Activated T-helper 17 cell treated with anti-CD3 and anti-CD28 coated beads, Interleukin-2, amount 50 U/mL, for 72 hours (primary cell): Measurements from ENCODE around the gene LMAN2. TPM values are rescaled to one million over a fixed set of nuclear protein-coding genes. Genes with fewer than 3 reads are reported as not detected.

Experiments
- ATAC-seq: fragments of 150-1000 bp; cut with Tn5 transposase; replicated peaks from 2 replicates; pipeline ENCODE4 v1.10.0; 2021; ENCODE audit warnings: mild to moderate bottlenecking, moderate library complexity
- H3K27ac Mint-ChIP-seq: one replicate; pipeline ENCODE4 v1.8.0; 2022; ENCODE audit warnings: mixed read lengths
- H3K27me3 Mint-ChIP-seq: one replicate; pipeline ENCODE4 v1.8.0; 2022; ENCODE audit warnings: mixed read lengths
- H3K36me3 Mint-ChIP-seq: one replicate; pipeline ENCODE4 v1.8.0; 2022; ENCODE audit warnings: low read depth, mild to moderate bottlenecking, mixed read lengths
- H3K4me1 Mint-ChIP-seq: one replicate; pipeline ENCODE4 v1.8.0; 2022; ENCODE audit warnings: mixed read lengths
- H3K4me3 Mint-ChIP-seq: one replicate; pipeline ENCODE4 v1.8.0; 2022; ENCODE audit warnings: mild to moderate bottlenecking, mixed read lengths
- H3K9me3 Mint-ChIP-seq: one replicate; pipeline ENCODE4 v1.8.0; 2022; ENCODE audit warnings: mixed read lengths
- total RNA-seq, 2 donors: library from RNA; stranded (reverse); gene quantifications; one replicate each; pipeline ENCODE4 v1.2.3, GENCODE V29; 2022

The LMAN2 gene
- total RNA-seq, 2 donors from 2014 or later = 94.3 to 122 TPM

- ATAC-seq = peak; percentile 58
These were observed 20.8 kb upstream of the LMAN2 start for GRCh38 chr5:177372034-177372896.

GRCh38 chr5:177371120-177372033 is 19.9 kb upstream of the LMAN2 start:
- peaks cover 46% of the 10 kb centered on the region for H3K4me1 Mint-ChIP-seq
- H3K27ac Mint-ChIP-seq = peak overlapping the region; percentile 81
- H3K36me3 Mint-ChIP-seq = peaks cover 56% of the 10 kb centered on the region
- H3K27me3 Mint-ChIP-seq = no peaks in the 10 kb centered on the region
- no peaks in the 10 kb centered on the region for H3K9me3 Mint-ChIP-seq
- peak overlapping the region; percentile 66 for H3K4me3 Mint-ChIP-seq
- no peak for ATAC-seq

More at GRCh38 chr5:177372034-177372896, 20.8 kb upstream of the LMAN2 start:
- peaks cover 48% of the 10 kb centered on the region for H3K36me3 Mint-ChIP-seq
- no peaks in the 10 kb centered on the region for H3K27me3 Mint-ChIP-seq
- peaks cover 44% of the 10 kb centered on the region for H3K4me1 Mint-ChIP-seq
- no peaks in the 10 kb centered on the region for H3K9me3 Mint-ChIP-seq
- peak overlapping the region; percentile 66 for H3K4me3 Mint-ChIP-seq
- peak overlapping the region; percentile 81 for H3K27ac Mint-ChIP-seq

DNA sequence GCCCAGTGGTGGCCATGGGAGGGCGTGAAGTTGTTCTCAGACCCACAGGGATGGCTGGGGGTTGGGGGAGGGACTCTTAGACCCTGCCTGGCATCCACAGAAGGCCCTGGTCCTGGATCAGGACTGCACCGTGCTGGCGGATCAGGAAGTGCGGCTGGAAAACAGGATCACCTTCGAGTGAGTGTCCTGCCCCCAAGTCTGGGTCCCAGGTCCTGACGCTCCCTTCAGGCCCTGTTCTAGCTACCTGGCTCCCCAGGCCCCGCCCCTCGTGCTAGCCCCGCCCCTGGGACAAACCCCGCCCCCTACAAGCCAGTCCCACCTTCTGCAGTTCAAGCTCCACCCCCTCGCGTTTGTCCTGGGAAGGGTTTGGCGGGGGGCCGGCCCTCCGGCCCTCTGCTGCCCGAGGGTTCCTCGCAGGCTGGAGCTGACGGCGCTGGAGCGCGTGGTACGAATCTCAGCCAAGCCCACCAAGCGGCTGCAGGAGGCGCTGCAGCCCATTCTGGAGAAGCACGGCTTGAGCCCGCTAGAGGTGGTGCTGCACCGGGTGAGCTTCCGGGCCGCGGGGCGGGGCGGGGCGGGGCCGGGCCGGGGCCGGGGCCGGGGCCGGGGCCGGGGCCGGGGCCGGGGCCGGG is 19.1 kb upstream of the LMAN2 start:
- Mint-ChIP-seq H3K4me1 (peaks cover 47% of the 10 kb centered on the region), H3K36me3 (peaks cover 59% of the 10 kb centered on the region), H3K27ac (no peak overlapping the region), H3K27me3 (no peaks in the 10 kb centered on the region), H3K4me3 (peak overlapping the region; percentile 66), H3K9me3 (no peaks in the 10 kb centered on the region)
- ATAC-seq = peak; percentile 71

GRCh38 chr5:177369645-177370440 is 18.4 kb upstream of the LMAN2 start:
- H3K4me3 Mint-ChIP-seq = peak overlapping the region; percentile 66
- peaks cover 61% of the 10 kb centered on the region for H3K36me3 Mint-ChIP-seq
- H3K9me3 Mint-ChIP-seq = no peaks in the 10 kb centered on the region
- ATAC-seq = no peak
- peak overlapping the region; percentile 55 for H3K27ac Mint-ChIP-seq
- no peaks in the 10 kb centered on the region for H3K27me3 Mint-ChIP-seq
- peaks cover 46% of the 10 kb centered on the region for H3K4me1 Mint-ChIP-seq

DNA sequence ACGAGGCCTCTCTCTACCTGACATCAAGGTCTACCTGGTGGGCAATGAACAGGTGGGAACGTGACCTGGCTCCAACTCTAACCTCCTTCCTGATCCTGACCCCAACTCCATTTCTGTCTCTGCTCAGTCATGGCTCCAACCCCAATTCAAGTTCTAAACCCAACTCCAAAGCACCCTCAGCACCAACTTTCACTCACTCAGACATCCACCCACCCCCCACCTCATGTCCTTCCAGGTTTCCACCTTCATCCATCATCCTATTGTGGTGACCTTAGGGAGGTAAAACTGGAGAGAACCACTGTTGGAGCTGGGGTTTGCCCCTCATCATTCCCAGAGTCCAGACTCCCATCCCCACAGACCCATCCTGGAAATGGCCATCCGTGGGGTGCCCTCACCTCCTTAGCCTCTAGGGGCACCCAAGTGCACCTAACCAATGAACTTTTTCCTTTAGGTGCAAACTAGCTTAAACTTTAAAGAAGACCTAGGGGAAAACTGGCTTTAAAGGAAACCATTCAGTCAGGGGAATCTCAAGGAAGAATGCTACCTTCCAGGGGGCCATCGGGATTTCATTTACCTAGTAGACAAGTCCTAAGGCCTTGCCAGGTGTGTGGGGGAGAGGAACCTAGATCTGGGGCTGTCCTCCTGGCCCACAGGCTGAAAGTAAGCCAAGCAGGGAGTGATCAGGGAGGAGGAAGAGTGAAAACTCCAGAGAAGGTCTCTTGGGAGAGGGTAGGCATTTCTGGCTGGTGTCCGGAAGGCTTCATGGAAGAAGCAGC is 17.6 kb upstream of the LMAN2 start:
- peak overlapping the region; percentile 44 for H3K4me3 Mint-ChIP-seq

DNA sequence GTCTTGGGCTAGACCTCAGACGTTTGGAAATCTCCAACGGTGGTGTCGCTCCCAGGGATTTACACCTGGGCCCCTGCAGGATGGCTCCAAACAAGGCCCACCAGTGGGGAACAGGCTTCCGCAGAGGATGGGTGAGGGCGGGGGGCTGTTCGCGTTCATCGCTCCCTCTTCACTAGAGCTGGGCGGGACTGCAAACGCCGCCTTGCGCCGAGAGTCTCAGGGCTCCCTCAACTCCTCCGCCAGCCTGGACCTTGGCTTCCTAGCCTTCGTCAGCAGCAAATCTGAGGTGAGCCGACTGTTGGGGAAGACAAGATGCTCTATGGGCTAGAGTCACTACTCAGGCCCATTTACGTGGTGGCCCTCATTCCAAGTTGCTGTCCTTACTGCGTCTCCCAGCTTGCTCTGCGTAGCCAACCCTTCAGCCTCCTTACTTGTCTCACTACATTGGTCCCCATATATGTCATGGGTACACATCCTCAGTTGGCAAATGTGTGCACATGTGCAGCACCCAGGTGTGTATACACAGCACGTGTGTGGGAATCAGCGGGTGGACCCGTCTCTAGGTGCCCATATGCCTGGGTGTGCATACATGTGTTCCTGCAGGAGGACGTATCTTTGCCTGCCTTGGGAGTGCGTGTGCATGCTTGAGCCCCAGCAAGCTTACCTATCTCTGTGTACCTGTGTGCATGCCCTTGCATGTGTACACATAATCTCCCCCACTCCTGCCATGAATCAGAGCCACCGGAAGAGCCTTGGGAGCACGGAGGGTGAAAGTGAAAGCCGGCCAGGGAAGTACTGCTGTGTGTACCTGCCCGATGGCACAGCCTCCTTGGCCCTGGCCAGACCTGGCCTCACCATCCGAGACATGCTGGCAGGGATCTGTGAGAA is 16.8 kb upstream of the LMAN2 start:
- no peak for ATAC-seq
- peak overlapping the region; percentile 55 for H3K27ac Mint-ChIP-seq

More for the DNA sequence above, 17.6 kb upstream of the LMAN2 start:
- ATAC-seq = no peak
- no peaks in the 10 kb centered on the region for H3K27me3 Mint-ChIP-seq
- peaks cover 64% of the 10 kb centered on the region for H3K36me3 Mint-ChIP-seq
- H3K9me3 Mint-ChIP-seq = no peaks in the 10 kb centered on the region
- peak overlapping the region; percentile 55 for H3K27ac Mint-ChIP-seq
- H3K4me1 Mint-ChIP-seq = peaks cover 52% of the 10 kb centered on the region

DNA sequence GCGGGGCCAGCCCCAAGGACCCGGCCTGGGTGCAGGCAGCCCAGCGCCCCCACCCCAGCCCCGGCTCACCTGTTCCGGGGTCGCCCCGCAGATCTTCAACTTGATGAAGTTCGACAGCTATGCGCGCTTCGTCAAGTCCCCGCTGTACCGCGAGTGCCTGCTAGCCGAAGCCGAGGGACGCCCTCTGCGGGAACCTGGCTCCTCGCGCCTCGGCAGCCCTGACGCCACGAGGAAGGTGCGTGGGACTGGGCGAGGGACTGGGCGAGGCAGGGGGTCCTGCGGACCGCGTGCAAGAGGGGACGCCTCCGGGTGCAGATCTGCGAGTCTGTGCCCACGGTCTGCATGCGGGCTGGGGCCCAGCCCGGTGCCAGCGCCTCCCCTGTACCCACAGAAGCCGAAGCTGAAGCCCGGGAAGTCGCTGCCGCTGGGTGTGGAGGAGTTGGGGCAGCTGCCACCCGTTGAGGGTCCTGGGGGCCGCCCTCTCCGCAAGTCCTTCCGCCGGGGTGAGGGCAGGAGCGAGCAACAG is 15.9 kb upstream of the LMAN2 start:
- peaks cover 50% of the 10 kb centered on the region for H3K4me1 Mint-ChIP-seq
- no peak for ATAC-seq

More for the DNA sequence above, 16.8 kb upstream of the LMAN2 start:
- peaks cover 51% of the 10 kb centered on the region for H3K4me1 Mint-ChIP-seq
- no peaks in the 10 kb centered on the region for H3K27me3 Mint-ChIP-seq
- H3K36me3 Mint-ChIP-seq = peaks cover 61% of the 10 kb centered on the region
- H3K4me3 Mint-ChIP-seq = peak overlapping the region; percentile 44
- H3K9me3 Mint-ChIP-seq = no peaks in the 10 kb centered on the region

DNA sequence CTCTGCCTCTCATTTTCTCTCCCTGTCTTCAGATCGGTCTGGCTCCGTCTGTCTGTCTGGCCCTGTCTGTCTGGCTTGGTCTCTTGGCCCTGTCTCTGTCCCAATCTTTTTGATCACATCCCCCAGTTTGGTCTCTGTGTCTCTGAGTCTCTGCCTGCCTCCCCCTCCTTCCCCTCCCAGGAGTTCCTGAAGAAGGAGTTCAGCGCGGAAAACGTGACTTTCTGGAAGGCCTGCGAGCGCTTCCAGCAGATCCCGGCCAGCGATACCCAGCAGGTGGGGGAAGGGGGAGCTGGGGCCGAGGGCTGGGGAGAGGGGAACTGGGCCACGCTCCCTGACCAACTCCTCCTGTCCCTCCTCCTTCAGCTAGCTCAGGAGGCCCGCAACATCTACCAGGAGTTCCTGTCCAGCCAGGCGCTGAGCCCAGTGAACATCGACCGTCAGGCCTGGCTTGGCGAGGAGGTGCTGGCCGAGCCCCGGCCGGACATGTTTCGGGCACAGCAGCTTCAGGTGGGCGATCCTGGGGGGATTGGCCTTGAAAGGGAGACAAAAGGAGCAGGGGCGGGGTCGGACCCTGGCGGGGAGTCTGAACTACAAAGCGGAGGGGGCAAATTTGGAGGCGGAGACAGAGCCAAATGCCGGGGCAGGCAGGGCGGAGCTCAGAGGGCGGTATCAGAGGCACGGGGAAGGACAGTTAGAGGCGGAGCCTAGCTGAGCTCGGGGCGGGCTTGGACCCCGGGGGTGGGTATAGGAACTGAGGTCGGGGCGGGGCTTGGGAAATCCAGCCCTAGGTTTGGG is 15.3 kb upstream of the LMAN2 start:
- Mint-ChIP-seq H3K9me3 (no peaks in the 10 kb centered on the region), H3K27ac (no peak overlapping the region), H3K36me3 (peaks cover 63% of the 10 kb centered on the region), H3K27me3 (no peaks in the 10 kb centered on the region), H3K4me3 (no peak overlapping the region), H3K4me1 (peaks cover 50% of the 10 kb centered on the region)
- no peak for ATAC-seq

More for the DNA sequence above, 15.9 kb upstream of the LMAN2 start:
- no peaks in the 10 kb centered on the region for H3K9me3 Mint-ChIP-seq
- H3K36me3 Mint-ChIP-seq = peaks cover 62% of the 10 kb centered on the region
- no peaks in the 10 kb centered on the region for H3K27me3 Mint-ChIP-seq
- H3K4me3 Mint-ChIP-seq = no peak overlapping the region
- no peak overlapping the region for H3K27ac Mint-ChIP-seq

DNA sequence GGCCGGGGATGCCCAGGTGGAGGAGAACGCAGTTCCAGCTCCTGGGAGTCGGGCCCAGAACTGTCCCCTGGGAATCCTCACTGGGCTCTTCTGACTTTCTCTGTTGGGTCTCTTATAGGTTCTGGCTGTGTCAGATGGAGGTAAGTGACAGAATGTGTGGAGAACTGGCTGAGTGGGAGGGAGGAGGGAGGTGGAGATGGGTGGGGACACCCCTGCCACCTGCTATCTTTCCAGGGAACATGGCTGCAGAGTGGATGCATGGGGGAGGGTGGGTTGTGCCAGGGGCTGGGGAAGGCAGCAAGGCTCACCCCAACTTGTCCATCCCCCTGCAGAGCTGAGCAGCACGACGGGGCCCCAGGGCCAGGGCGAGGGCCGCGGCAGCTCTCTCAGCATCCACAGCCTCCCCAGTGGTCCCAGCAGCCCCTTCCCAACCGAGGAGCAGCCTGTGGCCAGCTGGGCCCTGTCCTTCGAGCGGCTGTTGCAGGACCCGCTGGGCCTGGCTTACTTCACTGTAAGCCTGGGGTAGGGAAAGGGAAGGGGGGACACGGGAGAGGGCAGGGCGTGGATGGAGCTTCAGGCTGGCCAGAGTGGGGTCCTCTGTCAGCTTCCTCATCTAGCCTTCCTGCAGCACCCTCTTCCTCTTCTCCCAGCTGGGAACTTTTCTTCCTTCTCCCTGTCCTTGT is 14.5 kb upstream of the LMAN2 start:
- Mint-ChIP-seq H3K36me3 (peaks cover 59% of the 10 kb centered on the region), H3K4me3 (no peak overlapping the region), H3K9me3 (no peaks in the 10 kb centered on the region), H3K27me3 (no peaks in the 10 kb centered on the region), H3K4me1 (peaks cover 48% of the 10 kb centered on the region), H3K27ac (no peak overlapping the region)
- ATAC-seq = no peak

- peak overlapping the region; percentile 80 for H3K4me3 Mint-ChIP-seq
- peak overlapping the region; percentile 61 for H3K27ac Mint-ChIP-seq
- H3K4me1 Mint-ChIP-seq = peaks cover 54% of the 10 kb centered on the region
- H3K36me3 Mint-ChIP-seq = peaks cover 53% of the 10 kb centered on the region
- no peaks in the 10 kb centered on the region for H3K27me3 Mint-ChIP-seq
- peak; percentile 72 for ATAC-seq
- no peaks in the 10 kb centered on the region for H3K9me3 Mint-ChIP-seq
These were observed 12.9 kb upstream of the LMAN2 start for GRCh38 chr5:177364159-177364962.
